Suprapubic skin (tissue), 4 donors: Measurements from ENCODE around the gene GALNT11. TPM values are rescaled to one million over a fixed set of nuclear protein-coding genes. Genes with fewer than 3 reads are reported as not detected.
"Not testable (repeated sequence)": the region's sequence is repeated elsewhere in the genome, so short reads cannot be mapped to it uniquely, and the experiment has no call there.

Experiments used
- DNase-seq, 2 donors: peaks; one replicate each; pipeline ENCODE4 v3.0.0-alpha.2; 2019; ENCODE audit warnings: low spot score in 2 of 2
- H3K27ac ChIP-seq: fragments of 200-600 bp; sonication (generic); one replicate; pipeline ENCODE4 v1.5.1; 2019
- H3K27me3 ChIP-seq: fragments of 200-600 bp; sonication (generic); one replicate; pipeline ENCODE4 v1.5.1; 2019
- H3K36me3 ChIP-seq: fragments of 200-600 bp; sonication (generic); one replicate; pipeline ENCODE4 v1.5.1; 2019
- H3K4me1 ChIP-seq: fragments of 200-600 bp; sonication (generic); one replicate; pipeline ENCODE4 v1.5.1; 2019
- H3K4me3 ChIP-seq: fragments of 200-600 bp; sonication (generic); one replicate; pipeline ENCODE4 v1.5.1; 2019; ENCODE audit warnings: mild to moderate bottlenecking
- H3K9me3 ChIP-seq: fragments of 200-600 bp; sonication (generic); one replicate; pipeline ENCODE4 v1.5.1; 2019
- CTCF ChIP-seq, 2 donors: fragments of 200-600 bp in 1 of 2; fragments of 450-650 bp in 1 of 2; sonication (generic) in 1 of 2; IDR thresholded peaks; one replicate each; pipeline ENCODE4 v1.5.1; 2016 to 2019; ENCODE audit warnings: antibody characterized with exemption in 2 of 2, mild to moderate bottlenecking in 1 of 2, moderate library complexity in 1 of 2
- EP300 ChIP-seq: sonication (generic); formaldehyde crosslinking; IDR thresholded peaks from one replicate; pipeline ENCODE4 v1.6.1; 2017; ENCODE audit warnings: antibody characterized with exemption
- POLR2A ChIP-seq, 2 donors: fragments of 450-650 bp; IDR thresholded peaks; one replicate each; pipeline ENCODE4 v1.6.1; 2017; ENCODE audit warnings: antibody characterized with exemption in 2 of 2, mild to moderate bottlenecking in 2 of 2, moderate library complexity in 2 of 2
- POLR2AphosphoS5 ChIP-seq, 3 donors: sonication (generic); formaldehyde crosslinking; IDR thresholded peaks; one replicate each; pipeline ENCODE4 v1.6.1; 2017; ENCODE audit warnings: antibody characterized with exemption in 3 of 3
- WGBS: methylation state at CpG from one replicate; pipeline ENCODE4 v1.1.5; 2018; 5-methylcytosine and 5-hydroxymethylcytosine counted together
- total RNA-seq, 4 donors: library from RNA; depleted of rRNA; stranded (reverse); fragments of >200 nt; gene quantifications; one replicate each; pipeline ENCODE4 v1.1.0, GENCODE V29; 2016

GALNT11 gene
- total RNA-seq, 4 donors from 2014 or later: 34.5 to 48.6 (median 42.5) TPM

- H3K9me3 ChIP-seq: no peaks in the 10 kb centered on the region
- no peak overlapping the region for H3K4me3 ChIP-seq
Measured at GRCh38 chr7:152051968-152052367, 26.5 kb downstream of the GALNT11 start.

DNA sequence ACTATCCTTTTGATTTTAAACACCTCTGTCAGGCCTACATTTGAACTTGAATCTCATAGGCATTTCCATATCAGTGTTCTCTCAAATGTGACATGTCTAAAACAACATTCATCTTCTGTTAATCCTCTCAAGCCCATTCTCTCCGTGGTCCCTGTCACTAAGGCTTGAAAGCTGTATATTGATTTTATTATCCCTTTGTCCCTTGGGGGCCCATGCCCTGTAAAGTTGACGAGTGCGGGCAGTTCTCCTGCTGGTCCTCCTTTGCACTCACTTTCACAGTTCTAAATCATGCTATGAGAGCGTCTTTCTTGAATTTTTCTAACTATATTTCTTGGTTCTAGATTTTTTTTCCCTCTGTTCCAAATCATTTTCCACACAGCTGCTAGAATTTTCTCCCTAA is 27.3 kb downstream of the GALNT11 start:
- Histone ChIP-seq H3K36me3 (no peaks in the 10 kb centered on the region), H3K9me3 (no peaks in the 10 kb centered on the region), H3K27ac (no peak overlapping the region), H3K27me3 (no peaks in the 10 kb centered on the region), H3K4me3 (no peak overlapping the region), H3K4me1 (peaks cover 11% of the 10 kb centered on the region)
- DNase-seq: no peak
- 81% methylated on average over 4 of the region's 4 CpGs for WGBS
- TF ChIP-seq POLR2AphosphoS5 (IDR thresholded peaks at IDR 0.05) (no peak), CTCF (IDR thresholded peaks at IDR 0.05) (no peak), POLR2A (IDR thresholded peaks at IDR 0.05) (no peak), EP300 (no peak)

More at GRCh38 chr7:152051968-152052367, 26.5 kb downstream of the GALNT11 start:
- H3K27me3 ChIP-seq: no peaks in the 10 kb centered on the region
- no peak overlapping the region for H3K27ac ChIP-seq
- TF ChIP-seq EP300 (no peak), POLR2AphosphoS5 (IDR thresholded peaks at IDR 0.05) (no peak), POLR2A (IDR thresholded peaks at IDR 0.05) (no peak), CTCF (IDR thresholded peaks at IDR 0.05) (no peak)
- WGBS: 98% methylated on average over 3 of the region's 3 CpGs
- no peaks in the 10 kb centered on the region for H3K36me3 ChIP-seq
- DNase-seq: no peak
- H3K4me1 ChIP-seq: peaks cover 11% of the 10 kb centered on the region

- WGBS: 72% methylated on average over 8 of the region's 8 CpGs
- Histone ChIP-seq H3K9me3 (no peaks in the 10 kb centered on the region), H3K4me1 (peaks cover 16% of the 10 kb centered on the region), H3K27ac (no peak overlapping the region), H3K27me3 (no peaks in the 10 kb centered on the region), H3K4me3 (no peak overlapping the region), H3K36me3 (no peaks in the 10 kb centered on the region)
- DNase-seq: no peak
- TF ChIP-seq POLR2A (IDR thresholded peaks at IDR 0.05) (no peak), POLR2AphosphoS5 (IDR thresholded peaks at IDR 0.05) (no peak), EP300 (no peak), CTCF (IDR thresholded peaks at IDR 0.05) (no peak)
Measured at GRCh38 chr7:152054367-152055230, 29.1 kb downstream of the GALNT11 start.

GRCh38 chr7:152056621-152057274 is 31.3 kb downstream of the GALNT11 start:
- Histone ChIP-seq H3K27me3 (no peaks in the 10 kb centered on the region), H3K36me3 (no peaks in the 10 kb centered on the region), H3K9me3 (no peaks in the 10 kb centered on the region), H3K4me1 (peaks cover 4% of the 10 kb centered on the region), H3K27ac (no peak overlapping the region), H3K4me3 (no peak overlapping the region)
- no peak for DNase-seq
- WGBS: 92% methylated on average over 3 of the region's 3 CpGs
- TF ChIP-seq CTCF (IDR thresholded peaks at IDR 0.05) (no peak), POLR2A (IDR thresholded peaks at IDR 0.05) (no peak), POLR2AphosphoS5 (IDR thresholded peaks at IDR 0.05) (no peak), EP300 (no peak)

- WGBS: 97% methylated on average over 1 of the region's 1 CpG
- H3K4me3 ChIP-seq: no peak overlapping the region
- H3K27me3 ChIP-seq: no peaks in the 10 kb centered on the region
- TF ChIP-seq CTCF (IDR thresholded peaks at IDR 0.05): no peak
- TF ChIP-seq POLR2AphosphoS5 (IDR thresholded peaks at IDR 0.05): no peak
- TF ChIP-seq POLR2A (IDR thresholded peaks at IDR 0.05): no peak
- TF ChIP-seq EP300: no peak
- H3K9me3 ChIP-seq: no peaks in the 10 kb centered on the region
- H3K27ac ChIP-seq: no peak overlapping the region
- peaks cover 4% of the 10 kb centered on the region for H3K4me1 ChIP-seq
- no peak for DNase-seq
- H3K36me3 ChIP-seq: no peaks in the 10 kb centered on the region
Measured at GRCh38 chr7:152059311-152059710, 33.8 kb downstream of the GALNT11 start.

DNA sequence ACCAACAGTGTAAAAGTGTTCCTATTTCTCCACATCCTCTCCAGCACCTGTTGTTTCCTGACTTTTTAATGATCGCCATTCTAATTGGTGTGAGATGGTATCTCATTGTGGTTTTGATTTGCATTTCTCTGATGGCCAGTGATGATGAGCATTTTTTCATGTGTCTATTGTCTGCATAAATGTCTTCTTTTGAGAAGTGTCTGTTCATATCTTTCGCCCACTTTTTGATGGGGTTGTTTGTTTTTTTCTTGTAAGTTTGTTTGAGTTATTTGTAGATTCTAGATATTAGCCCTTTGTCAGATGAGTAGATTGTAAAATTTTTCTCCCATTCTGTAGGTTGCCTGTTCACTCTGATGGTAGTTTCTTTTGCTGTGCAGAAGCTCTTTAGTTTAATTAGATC is 35.6 kb downstream of the GALNT11 start:
- not testable (repeated sequence) for H3K27me3 ChIP-seq, H3K4me1 ChIP-seq, H3K9me3 ChIP-seq, DNase-seq, H3K4me3 ChIP-seq, H3K36me3 ChIP-seq, H3K27ac ChIP-seq
- 96% methylated on average over 2 of the region's 2 CpGs for WGBS

DNA sequence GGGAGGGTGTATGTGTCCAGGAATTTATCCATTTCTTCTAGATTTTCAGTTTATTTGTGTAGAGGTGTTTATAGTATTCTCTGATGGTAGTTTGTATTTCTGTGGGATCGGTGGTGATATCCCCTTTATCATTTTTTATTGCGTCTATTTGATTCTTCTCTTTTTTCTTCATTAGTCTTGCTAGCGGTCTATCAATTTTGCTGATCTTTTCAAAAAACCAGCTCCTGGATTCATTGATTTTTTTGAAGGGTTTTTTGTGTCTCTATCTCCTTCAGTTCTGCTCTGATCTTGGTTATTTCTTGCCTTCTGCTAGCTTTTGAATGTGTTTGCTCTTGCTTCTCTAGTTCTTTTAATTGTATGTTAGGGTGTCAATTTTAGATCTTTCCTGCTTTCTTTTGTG is 37.7 kb downstream of the GALNT11 start:
- H3K4me1 ChIP-seq, H3K27ac ChIP-seq, H3K27me3 ChIP-seq, H3K36me3 ChIP-seq, H3K4me3 ChIP-seq, H3K9me3 ChIP-seq, DNase-seq: not testable (repeated sequence)
- whole genome bisulfite sequencing: 100% methylated on average over 3 of the region's 3 CpGs

GRCh38 chr7:152063821-152064220 is 38.3 kb downstream of the GALNT11 start:
- DNase-seq, H3K27ac ChIP-seq, H3K9me3 ChIP-seq, H3K36me3 ChIP-seq, H3K27me3 ChIP-seq, H3K4me1 ChIP-seq, H3K4me3 ChIP-seq: not testable (repeated sequence)
- WGBS: 96% methylated on average over 3 of the region's 3 CpGs
